GM12872 (cell line): Measurements from ENCODE around the gene TMEM37.

ENCODE experiments used
- CTCF ChIP-seq: IDR thresholded peaks from 3 replicates; pipeline ENCODE4 v1.5.1; 2011; ENCODE audit warnings: low read depth, mild to moderate bottlenecking, low read length, moderate library complexity; ENCODE audit not compliant: insufficient read depth

TMEM37 gene

DNA sequence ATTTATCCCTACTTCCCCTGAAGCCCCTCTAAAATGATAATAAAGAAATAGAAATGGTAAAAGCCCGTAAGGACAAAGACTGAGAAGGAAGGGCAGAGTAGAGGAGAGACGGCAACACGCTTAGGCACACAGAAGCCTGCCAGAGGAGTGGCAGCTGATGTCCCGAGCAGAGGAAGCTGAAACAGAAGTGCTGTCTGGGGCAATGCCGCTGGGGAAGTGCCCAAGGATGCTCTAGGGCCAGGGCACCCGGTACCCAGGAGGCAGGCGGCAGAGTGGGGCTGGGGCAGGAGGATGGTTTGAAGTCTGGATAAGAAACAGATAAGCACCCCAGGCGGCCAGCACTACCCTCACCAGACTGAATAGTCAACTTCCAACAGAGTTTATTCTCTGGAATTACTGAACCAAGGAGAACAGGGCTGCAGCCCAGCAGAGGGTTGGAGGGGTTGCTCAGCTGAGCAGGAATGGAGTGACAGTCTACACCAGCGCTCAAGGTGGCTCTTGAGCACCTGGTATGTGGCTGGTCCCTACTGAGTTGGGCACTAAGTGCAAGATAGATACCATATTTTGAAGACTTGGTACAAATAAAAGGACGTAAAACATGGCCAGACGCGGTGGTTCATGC is 22.4 kb downstream of the TMEM37 start:
- no peak for TF ChIP-seq CTCF

DNA sequence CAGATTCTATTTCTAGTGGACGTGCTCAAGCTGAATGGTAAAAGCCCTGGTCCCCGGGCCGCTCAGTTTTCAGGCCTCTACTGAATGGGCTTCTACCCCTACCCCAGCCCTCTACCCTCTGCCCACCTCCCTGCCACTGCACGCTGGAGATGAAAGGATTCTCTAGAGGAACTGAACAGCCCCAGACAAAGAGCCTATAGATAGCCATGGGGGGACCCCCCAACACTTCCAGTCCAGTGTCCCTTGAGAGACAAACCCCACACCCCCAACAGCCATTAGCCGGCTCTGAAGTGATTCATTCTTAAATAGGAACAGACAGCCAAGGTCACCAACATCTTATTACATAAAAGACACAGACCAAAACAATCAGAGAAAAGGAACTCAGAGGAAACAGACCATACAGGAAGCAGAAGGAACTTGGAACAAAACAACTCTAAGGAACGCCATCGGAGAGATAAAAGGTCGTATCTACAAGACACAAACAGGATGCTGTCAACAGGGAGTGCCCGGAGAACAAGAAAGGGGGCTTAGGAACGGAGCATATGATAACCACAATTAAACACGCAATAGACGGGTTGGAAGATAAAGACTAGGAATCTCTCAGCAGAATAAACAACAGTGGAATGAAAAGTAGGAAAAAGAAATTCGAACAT is 23.5 kb downstream of the TMEM37 start:
- no peak for TF ChIP-seq CTCF

DNA sequence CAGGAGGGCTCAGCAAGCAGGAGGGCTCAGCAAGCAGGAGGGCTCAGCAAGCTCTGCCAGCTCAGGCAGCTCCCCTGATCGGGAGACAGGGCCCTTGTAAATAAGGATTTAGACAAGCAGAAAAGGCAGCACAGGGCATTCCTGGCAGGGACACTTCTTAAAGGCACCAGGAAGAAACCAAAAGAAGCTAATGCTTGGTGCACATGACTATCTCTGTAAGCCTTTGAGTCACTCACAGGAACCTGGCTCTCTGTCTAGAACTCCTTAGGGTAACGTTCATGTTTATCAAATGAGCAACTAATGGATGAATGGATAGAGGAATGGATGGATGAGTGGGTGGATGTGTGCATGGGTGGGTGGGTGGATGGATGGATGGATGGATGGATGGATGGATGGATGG is 28.4 kb downstream of the TMEM37 start:
- no peak for TF ChIP-seq CTCF

- no peak for TF ChIP-seq CTCF
Measured at GRCh38 chr2:119461811-119462210, 30.2 kb downstream of the TMEM37 start.

DNA sequence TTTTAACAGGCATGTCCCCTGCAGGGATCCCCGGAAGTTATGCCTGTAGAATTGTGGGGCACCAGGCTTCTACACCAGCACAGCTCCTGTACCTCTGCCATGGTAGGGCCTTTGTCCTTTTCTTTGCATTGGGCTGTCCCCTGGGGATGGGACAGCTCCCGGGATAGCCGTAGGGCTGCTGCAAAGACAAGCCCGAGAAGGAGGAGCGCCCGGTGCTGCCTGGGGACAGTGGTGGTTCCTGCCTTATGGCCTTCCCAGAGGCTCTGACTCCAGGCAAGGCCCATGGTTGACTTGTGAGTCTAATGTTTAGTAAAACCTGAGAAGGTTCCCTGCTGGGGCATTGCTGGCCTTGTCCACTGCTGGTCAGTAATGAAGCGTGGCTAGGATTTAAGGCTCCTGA is 30.9 kb downstream of the TMEM37 start:
- no peak for TF ChIP-seq CTCF

GRCh38 chr2:119463136-119463535 is 31.5 kb downstream of the TMEM37 start:
- TF ChIP-seq CTCF: no peak

DNA sequence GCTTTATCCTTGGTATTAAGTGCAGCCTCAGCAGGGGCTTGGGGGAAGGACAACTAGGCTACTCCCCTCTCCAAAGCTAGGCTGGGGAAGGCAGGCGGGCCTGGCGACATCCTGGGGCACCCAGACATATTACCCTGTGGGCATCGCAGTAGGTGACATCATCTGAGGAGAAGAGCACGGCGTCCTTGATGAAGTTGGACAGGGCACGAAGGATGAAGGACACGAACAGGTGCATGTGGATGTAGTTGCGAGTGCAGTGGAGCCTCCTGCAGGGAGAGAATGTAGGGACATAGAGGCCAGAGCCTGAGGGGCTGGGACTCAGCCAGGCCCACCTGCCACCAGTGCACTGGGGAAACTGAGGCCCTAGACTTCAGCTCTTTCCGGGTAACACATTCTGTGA is 32.3 kb downstream of the TMEM37 start:
- TF ChIP-seq CTCF: no peak
